Head of caudate nucleus (tissue), 42 donors: Measurements from ENCODE around the gene C13orf46.

ENCODE experiments used
- DNase-seq, 42 donors: peaks; one replicate each; pipeline versions ENCODE4 v3.0.0 to v3.0.0-alpha.2; 2020 to 2021; ENCODE audit warnings: mixed read lengths in 7 of 42
- intact Hi-C: fragments of 100-400 bp; cut with DNase I; formaldehyde crosslinking; loops from one replicate; pipeline ENCODE4 v1.15.0; 2022

The C13orf46 gene

GRCh38 chr13:113977976-113978375 is 4.1 kb upstream of the C13orf46 start:
- intact Hi-C loops: no loop called here
- no peak for DNase-seq

GRCh38 chr13:113976711-113977684 is 3.1 kb upstream of the C13orf46 start:
- peak in 1 of 42 donors; percentile 2 for DNase-seq
- intact Hi-C loops: no loop called here

DNA sequence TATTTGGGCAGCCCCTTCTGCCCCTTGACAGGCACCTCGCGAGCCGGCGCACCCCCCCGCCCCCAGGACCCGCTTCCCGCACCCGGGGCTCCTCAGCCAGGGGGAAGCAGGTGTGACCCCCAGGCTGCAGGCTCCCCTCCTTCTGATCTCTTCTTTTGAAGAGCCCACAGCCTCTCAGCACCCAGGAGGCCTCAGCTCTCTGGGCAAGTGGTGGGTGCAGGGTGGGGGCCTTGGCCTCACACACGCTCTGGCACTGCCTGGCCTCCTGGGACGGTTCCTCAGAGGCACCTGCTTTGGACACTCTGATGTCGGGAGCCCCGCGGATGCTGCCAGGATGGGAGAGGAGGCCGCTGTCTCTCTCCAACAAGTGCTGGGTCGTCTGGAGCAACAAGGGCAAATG is 1.5 kb upstream of the C13orf46 start:
- peak in 2 of 42 donors; percentile 2 to 31 for DNase-seq
- intact Hi-C loops: no loop called here

GRCh38 chr13:113974304-113975281 is 717 bp upstream of the C13orf46 start:
- intact Hi-C loops: no loop called here
- DNase-seq: peak in 3 of 42 donors; percentile 2 to 41 (median 6)

DNA sequence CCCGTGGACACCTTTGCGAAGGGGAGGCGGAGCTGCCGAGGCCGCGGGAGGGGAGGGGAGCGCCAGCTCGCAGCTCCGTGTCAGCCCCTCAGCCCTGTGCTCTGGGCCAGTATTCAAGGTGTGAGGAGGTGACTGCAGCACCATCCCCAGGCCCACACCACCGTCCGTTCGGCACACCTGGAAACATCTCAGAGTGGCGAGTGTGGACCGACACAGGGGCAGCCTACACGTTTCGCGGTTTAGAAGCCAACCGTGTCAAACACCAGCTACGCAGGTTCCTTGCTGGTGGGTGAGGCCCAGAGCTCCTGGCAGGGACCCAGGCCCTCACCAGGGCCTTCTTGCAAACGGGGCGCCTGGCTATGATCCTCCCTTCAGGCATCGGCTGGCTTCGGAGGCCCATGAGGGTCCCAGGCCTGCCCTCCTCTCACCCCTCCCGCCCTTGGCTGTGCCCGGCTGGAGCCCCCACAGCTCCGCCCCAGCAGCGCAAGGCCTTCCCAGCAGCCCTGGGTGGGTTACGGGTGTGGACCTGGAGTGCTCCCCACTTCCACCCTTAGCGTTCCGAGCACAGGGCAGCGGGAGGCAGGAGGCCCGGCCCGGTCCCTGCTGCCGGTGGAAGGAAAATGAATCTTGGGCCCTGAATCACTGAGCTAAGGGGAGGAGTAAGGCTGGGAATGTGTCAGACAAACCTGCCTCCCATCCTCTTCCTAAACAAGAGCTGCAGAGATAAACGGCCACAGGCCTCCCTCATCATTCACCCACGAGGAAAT is 1.2 kb downstream of the C13orf46 start:
- peak in 3 of 42 donors; percentile 3 to 38 (median 22) for DNase-seq
- intact Hi-C loops: no loop called here

GRCh38 chr13:113971471-113972231 is 2.2 kb downstream of the C13orf46 start:
- intact Hi-C loops: no loop called here
- peak in 3 of 42 donors; percentile 2 to 41 (median 5) for DNase-seq

DNA sequence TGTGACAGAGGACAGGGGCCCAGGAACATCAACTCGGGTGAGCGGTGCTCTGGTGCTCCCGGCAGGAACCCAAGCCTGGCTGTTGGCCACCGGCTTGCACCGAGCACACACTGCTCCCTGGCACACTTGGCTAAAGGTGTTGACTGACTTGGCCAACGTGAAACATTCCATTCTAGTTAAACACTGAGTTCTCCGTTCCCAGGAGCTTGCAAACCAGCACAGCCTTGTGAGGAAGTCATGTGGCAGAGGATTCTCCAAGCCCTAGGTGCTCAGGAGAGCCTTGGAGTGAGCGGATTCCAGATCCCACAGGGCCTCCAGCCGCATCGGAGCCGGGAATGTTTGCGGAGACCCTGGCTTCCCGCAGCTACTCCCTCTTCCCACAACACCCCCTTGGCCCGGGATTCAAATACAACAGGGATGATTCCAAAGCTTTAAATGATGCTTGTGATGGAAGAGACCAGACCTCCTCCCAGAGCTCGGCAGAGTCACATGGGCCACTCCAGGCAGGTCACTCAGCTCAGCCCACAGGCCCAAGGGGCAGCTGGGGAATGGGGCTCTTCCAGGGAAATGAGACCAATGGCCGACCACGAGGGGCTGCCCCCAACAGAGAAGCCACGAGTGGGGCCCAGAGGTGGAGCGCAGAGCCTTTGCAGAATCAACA is 2.9 kb downstream of the C13orf46 start:
- intact Hi-C loops: no loop called here
- DNase-seq: peak in 3 of 42 donors; percentile 2 to 25 (median 7)

- DNase-seq: peak in 3 of 42 donors; percentile 1 to 32 (median 7)
- intact Hi-C loops: no loop called here
These were observed 3.8 kb downstream of the C13orf46 start for GRCh38 chr13:113969973-113970611.

- peak in 2 of 42 donors; percentile 3 to 21 for DNase-seq
- intact Hi-C loops: no loop called here
These were observed 4.4 kb downstream of the C13orf46 start for GRCh38 chr13:113969311-113969972.

GRCh38 chr13:113968463-113969310 is 5.2 kb downstream of the C13orf46 start:
- intact Hi-C loops: no loop called here

DNA sequence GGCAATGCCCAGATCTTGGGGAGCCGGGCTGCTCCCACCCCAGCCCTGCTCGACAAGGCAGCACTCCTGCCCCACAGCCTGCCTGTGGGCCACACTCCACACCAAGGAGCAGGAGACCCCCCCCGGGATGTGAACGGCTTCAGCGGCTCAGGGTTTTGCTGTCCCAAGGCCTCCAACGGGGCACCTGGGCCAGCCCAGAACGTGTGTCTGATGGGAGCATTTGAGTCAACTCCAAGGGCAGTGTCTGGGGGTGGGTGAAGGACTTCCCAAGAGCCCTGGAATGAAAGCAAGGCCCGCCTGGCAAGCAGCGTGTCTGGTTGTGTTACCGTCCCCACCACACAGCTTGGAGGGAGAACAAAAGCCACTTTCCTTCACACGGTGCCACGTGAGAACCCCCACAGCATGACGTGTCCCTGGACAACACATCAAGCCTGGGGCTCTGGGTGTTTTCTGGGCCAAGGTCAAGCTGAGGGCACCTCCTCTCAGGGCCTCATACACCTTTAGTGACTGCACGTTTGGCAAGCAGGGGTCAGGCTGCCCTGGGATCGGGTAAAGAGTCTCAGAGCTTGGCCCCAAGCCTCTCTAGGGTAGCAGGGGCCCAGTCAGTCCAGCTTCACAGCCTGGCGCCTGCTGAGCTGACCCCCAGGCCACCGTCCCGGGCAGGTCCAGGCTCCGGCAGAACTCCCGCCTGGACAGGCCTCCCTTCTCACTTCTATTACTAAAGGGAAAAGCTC is 6.0 kb downstream of the C13orf46 start:
- DNase-seq: peak in 3 of 42 donors; percentile 1 to 18 (median 4)
- intact Hi-C loops: no loop called here

More at GRCh38 chr13:113968463-113969310, 5.2 kb downstream of the C13orf46 start:
- DNase-seq: peak in 3 of 42 donors; percentile 1 to 33 (median 4)

- DNase-seq: peak in 2 of 42 donors; percentile 1
- intact Hi-C loops: no loop called here
These were observed 6.6 kb downstream of the C13orf46 start for GRCh38 chr13:113967206-113967720.

DNA sequence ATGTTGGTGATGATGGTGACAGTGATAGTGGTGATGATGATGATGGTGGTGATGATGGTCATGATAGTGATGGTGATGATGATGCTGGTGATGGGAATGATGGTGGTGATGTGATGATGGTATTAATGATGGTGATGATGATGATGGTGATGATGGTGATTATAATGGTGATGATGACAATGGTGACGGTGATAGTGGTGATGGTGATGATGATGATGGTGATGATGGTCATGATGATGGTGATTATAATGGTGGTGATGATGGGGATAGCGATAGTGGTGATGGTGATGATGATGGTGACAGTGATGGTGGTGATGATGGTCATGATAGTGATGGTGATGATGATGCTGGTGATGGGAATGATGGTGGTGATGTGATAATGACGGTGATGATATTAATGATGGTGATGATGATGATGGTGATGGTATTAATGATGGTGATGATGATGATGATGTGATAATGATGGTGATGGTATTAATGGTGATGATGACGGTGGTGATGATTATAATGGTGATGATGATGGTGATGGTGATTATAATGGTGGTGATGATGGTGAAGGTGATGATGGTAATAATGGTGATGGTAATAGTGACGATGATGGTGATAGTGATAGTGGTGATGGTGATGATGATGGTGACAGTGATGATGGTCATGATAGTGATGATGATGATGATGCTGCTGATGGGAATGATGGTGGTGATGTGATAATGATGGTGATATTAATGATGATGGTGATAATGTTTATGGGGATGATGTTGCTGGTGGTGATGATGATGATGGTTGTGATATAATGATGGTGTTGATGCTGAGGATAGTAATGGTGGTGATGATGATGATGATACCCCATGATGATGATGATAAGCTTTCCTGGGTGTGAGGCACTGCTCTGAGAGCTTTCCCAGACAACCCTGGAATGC is 7.7 kb downstream of the C13orf46 start:
- intact Hi-C loops: no loop called here

More for the DNA sequence above, 7.7 kb downstream of the C13orf46 start:
- DNase-seq: no peak
